TTC549 (cell line): ENCODE measurements around the gene GCM1.
"Not testable (repeated sequence)": the region's sequence is repeated elsewhere in the genome, so short reads cannot be mapped to it uniquely, and the experiment has no call there.

ENCODE experiments used
- FAIRE-seq: peaks from 2 replicates; lab custom pipeline; 2012; peaks lifted over from hg19 to GRCh38; lab: Jason Lieb, UNC

GCM1 gene, protein sequence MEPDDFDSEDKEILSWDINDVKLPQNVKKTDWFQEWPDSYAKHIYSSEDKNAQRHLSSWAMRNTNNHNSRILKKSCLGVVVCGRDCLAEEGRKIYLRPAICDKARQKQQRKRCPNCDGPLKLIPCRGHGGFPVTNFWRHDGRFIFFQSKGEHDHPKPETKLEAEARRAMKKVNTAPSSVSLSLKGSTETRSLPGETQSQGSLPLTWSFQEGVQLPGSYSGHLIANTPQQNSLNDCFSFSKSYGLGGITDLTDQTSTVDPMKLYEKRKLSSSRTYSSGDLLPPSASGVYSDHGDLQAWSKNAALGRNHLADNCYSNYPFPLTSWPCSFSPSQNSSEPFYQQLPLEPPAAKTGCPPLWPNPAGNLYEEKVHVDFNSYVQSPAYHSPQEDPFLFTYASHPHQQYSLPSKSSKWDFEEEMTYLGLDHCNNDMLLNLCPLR

DNA sequence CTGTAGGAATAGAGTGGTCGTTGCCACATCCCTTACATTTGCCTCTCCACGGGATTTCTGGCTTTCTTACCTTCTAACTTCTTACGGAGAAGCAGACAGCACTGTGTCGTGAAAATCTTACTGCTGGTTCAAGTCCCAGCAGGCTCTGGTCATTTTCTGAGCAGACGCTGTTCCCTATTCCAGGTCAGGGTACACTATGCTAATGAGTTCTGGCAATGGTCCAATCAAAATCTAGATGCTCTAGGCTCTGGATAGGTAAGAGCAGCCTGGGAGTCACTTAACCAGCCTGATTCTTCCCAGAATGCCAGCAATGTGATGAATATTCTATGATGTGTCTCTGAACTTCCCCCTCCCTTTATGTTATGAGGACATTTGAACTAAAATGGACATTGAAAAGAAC lies at the start of gene GCM1:
Gene GCM1 (minus strand): TSS at position 158 of the 400 bp plus-strand sequence. CDS start 3,209 bp downstream, outside the sequence.
- no peak for FAIRE-seq

DNA sequence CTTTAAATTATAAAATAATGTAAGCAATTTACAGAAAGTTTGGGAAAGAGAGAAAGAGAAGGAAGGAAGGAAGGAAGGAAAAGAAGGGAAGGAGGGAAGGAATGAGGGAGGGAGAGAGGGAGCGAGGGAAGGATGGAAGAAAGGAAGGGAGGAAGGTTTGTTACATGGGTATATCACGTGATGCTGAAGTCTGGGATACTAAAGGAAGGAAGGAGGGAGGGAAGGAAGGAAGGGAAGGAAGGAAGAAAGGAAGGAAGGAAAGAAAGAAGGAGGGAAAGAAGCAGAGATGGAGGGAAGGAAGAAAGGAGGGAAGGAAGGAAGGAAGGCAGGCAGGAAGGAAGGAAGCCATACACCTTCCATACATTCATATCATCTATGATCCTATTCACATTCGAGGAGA lies 48.9 kb upstream of the GCM1 start:
- no peak for FAIRE-seq

DNA sequence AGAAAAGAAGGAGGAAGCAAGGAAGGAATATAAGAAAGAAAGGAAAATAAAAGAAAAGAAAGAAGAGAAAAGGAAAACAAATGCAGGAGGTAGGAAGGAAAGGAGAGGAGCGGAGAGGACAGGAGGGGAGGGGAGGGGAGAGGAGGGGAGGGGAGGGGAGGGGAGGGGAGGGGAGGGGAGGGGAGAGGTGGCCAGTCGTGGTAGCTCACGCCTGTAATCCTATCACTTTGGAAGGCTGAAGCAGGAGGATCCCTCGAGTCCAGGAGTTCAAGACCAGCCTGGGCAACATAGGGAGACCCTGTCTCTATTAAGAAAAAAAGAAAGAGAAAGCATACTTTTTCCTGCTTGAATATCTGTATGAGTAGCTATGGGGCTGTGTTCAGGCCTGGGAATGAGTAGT lies 46.4 kb upstream of the GCM1 start:
- no peak for FAIRE-seq

DNA sequence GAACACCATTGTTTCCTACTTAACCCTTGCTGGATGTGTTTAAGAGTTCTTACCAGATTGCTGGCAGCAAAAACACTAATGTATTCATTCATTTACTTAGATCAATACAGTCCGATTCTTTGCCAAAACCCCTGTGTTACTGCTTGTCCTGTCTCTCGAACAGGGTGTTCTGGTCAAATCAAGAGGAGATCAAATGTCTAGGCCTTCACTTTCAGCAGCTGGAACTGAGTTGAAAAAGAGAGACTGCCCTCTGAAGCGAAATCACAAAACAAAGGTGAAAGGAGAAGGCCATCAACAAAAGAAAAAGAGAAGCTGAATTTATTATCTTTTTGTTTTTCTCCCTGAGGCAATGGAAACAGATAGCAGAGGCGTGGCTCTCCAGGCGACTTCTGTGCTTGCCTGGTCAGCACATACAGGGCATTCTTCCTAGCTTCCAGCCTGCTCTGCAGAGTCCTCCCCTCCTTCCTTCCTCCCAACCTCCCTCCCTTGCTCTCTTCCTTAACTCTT lies 44.1 kb upstream of the GCM1 start:
- no peak for FAIRE-seq

DNA sequence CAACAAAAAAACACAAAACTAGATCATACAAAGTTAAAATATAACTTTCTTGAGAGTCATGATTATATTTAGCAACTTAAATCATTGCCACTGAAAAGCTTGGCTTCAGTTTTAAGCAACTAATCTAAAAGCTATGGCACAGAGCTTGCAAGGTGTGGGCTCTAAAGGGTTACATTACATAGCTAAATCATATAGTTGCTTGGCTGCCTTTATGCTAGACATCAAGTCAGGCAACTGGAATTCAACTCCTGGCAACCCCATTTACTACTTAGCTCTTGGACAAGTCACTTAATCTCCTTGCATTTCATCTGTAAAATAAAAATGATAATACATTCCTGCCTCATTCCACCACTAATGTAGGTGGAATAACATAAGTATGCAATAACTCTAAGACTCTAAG lies 40.9 kb upstream of the GCM1 start:
- FAIRE-seq: no peak

DNA sequence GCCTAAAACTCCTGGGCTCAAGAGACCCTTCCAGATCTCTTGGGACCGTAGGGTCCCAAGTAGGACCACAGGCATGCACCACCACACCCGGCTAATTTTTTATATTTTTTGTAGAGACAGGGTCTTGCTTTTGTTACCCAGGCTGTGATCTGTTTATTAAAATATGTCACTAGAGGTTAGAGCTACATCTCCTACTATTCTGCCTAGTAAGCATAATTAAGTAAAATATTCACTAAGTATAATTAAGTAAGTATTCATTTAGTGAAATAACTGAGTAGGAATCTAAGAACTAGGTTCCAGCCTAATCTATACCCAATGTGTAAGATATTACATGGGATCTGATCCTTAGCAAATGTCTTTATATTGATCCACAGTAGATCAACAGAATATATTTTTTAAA lies 40.2 kb upstream of the GCM1 start:
- no peak for FAIRE-seq

DNA sequence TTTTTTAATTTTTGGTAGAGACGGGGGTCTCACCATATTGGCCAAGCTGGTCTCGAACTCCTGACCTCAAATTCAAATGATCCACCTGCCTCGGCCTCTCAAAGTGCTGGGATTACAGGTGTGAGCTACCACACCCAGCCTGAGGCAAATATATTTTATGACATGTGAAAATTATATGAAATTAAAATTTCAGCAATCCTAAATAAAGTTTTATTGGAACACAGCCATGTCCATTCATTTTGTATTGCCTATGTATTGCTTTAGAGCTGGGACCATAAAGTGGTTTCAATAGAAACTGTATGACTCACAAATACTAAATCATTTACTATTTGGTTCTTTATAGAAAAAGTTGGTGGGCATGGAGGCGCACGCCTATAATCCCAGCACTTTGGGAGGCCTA lies 32.0 kb upstream of the GCM1 start:
- no peak for FAIRE-seq

DNA sequence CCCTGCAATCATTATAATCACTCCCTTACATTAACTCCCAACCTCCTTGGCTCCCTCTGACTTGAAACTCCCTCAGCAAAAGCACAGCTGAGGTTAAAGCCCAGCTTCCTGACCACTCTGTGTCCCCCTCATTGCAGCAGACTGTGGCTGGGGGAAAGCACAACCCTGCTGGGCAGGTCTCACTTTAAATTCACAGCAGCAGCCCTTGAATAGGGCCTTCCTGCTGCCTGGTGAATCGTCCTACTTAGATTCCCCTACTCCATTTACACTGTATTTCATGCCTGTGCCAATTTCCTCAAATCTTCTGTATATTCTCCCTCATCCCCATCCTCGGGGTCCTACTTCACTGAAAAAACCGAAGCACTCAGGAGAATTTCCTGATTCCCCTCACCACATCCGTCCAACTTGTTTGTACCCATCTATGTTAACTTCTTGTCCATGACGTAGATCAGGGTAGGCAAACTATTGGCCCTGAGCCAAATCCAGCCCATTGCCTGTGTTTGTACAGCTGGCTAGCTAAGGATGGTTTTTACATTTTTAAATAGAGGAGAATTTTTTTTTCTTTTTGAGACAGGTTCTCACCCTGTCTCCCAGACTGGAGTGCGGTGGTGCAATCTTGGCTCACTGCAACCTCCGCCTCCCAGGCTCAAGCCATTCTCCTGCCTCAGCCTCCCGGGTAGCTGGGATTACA lies 31.5 kb upstream of the GCM1 start:
- no peak for FAIRE-seq

DNA sequence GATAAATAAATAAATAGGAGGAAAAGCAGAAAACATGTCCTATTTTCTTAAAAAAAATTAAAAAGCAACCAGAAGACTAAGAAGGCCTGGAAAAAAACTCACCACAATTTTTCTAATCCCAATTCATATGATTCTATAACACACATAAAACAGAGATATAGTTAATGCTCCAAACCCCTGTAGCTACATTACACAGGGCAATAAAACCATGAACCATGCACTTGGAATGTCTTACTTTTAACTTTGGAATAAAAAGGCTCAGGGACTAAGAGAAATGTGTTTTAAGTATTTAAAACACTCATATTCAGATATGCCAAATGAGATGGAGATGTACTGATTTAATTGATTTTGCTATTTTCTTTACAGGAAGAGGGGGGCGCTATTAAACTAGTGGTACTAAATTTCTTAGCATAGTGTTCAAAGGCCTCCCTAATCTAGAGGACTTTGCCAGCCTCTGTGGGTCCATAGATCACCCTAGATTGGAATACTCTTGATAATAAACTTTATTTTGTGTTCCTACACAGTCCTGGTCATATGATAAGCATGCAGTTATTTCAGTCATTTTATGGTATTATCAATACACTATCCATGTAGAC lies 30.3 kb upstream of the GCM1 start:
- no peak for FAIRE-seq

DNA sequence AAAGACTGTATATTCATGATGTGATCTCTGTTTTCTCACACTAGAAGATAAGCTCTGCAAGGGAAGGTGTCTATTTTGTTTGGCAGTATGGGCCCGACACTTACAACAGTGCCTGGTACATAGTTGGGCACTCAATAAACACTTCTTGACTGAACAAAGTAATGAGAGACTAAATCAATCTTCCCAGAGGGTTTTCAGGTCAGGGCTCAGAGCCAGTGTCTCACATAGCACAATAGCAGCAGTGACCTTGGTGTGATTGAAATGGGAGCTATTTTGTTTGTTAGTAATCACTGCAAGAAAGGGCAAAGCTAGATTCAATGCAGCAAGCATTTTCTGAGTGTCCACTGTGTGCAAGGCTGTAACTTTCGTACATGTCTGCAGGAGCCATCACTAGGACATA lies 26.4 kb upstream of the GCM1 start:
- FAIRE-seq: no peak

DNA sequence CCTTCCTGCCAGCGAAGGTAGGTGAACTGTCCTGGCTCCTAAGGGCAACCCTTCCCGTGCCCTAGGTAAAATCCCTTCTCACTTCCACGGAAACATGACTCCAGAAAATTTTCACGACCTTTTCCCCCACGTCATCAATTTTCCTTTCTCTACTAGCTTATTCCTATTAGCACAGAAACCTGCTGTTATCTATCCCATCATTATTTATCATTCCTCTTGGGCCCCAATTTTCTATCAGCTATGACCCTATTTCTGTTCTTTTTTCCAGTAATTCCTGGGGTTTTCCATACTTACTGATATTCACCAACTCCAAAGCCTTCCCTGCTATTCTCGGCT lies 23.8 kb upstream of the GCM1 start:
- FAIRE-seq: no peak

DNA sequence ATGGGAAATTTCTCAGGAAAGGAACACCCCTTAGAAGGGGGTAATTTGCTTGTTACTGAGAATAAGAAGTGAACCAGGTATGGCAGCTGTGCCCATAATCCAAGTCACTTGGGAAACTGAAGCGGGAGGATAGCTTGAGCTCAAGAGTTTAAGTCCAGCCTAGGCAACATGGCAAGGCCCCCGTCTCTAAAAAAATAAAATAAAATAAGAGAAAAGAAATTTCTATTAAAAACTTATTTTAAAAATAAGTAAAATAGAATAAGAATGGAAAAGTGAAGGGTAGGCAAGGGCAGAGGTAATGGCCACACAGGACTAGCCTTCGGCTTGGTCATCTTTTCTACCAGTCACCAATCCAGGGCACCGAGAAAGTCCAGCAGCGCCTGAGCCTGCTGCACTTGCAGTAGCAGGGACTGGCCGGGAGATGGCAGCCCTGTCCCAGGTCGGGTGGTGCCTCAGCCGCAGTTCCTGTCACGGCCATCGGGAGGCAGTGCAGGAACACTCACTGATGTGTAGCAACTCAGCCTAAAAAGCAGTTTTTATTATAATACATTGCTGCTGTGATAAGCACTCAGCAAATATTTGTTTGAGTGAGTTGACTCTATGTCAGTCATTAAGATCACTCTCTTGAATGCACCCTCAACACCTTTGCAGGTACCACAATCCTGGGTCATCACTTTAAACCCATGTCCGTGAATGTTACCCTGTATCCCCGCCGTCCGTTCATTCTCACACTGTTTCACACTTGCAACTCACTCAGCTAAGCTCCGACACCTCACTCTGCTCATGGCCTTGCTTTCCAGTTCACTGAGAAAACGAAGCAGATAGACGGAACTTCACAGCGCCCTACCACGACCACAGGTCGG lies 23.2 kb upstream of the GCM1 start:
- no peak for FAIRE-seq

DNA sequence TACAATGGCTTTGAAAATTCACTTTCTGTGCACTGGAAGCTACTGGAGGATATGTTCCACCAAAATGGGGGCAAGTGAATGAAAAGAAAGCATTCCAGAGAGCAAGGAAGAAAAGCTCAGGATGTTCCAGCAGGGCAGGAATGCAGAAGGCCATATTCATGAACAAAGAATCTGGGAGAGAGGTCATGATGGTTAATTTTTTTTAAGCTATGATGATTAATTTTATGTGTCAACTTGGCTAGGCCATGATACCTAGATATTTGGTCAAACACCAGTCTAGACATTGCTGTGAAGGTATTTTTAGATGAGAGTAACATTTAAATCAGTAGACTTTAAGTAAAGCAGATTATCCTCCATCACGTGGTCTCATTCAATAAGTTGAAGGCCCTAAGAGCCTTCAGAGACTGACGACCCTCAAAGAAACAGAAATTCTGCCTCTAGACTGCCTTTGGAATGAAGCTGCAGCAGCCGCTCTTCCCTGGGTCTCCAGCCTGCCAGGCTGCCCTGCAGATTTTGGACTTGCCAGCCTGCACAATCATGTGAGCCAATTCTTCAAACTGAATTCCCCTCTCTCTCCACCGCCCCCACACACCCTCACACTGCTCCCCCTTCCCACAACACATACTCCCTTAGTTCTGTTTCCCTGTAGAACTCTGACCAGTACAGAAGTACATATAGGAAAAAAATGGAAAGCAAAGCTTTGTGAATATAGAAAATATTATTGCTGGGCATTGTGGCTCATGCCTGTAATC lies 20.1 kb upstream of the GCM1 start:
- no peak for FAIRE-seq

DNA sequence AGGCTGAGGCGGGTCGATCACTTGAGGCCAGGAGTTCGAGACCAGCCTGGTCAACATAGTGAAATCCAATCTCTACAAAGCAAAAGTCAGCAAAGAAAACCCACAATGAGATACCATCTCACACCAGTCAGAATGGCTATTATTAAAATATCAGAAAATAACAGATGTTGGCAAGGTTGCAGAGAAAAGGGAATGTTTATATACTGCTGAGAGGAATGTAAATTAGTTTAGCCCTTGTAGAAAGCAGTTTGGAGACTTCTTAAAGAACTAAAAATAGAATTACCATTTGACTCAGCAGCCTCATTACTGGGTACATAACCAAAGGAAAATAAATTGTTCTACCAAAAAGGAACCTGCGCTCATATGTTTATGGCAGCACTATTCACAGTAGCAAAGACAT lies 16.7 kb upstream of the GCM1 start:
- FAIRE-seq: no peak

DNA sequence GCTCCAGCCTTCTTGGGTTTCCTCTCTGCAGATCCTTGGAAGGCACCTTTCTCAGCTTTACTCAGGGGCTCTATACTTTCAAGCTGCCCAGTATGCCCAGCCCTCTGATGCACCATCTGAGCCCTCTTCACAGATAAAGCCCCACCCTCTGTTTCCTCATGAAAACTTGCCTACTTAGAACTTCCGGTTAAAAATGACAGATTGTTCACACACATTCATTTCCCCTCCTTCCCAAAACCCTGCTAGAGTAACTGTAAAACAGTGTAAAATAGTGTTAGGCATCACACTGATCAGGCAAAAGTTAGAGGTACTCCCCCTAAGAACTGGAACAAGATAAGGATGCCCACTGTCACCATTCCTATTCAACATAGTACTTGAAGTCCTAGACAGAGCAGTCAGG lies 14.0 kb upstream of the GCM1 start:
- no peak for FAIRE-seq

DNA sequence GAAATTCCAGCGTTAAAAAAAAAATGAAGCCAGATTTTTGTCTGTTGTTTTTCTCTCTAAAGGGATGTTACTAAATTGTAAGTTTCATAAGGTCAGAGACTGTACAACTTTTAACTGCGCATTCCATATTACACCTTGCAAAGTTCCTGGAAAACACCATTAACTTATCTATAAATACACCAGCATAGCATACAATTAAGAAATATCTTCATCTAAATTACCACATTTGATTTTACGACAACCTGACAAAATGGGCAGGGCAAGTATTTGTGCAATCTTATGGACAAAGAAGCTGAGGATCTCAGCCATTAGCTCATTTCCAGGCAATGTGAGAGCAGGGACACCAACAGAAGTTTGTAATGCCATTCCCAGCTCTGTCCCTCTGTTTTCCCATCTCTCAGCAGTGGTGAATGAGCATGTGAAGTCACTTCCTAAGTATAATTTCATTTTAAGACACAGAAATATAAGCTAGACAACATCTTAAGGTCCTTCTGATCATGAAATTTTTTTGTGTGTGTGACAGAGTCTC lies 12.9 kb upstream of the GCM1 start:
- FAIRE-seq: no peak

DNA sequence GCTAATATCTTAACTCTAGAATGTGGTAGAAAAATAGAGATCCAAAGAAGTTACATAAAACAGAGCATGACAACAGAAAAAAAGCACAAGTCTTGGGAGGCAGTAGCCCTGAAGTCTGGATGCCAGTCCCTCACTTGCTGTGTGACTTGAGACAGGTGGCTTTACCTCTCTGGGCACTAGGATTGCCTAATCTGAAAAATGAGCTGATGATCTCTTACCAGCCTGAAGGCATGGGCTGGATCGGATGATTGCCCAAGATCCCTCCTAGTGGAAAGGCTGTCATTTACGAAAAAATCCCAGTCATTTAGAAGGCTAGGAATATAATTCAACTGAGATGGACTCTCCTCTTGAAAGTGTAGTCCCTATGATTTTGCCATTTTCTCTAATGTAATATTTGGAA lies 10.9 kb upstream of the GCM1 start:
- FAIRE-seq: no peak

DNA sequence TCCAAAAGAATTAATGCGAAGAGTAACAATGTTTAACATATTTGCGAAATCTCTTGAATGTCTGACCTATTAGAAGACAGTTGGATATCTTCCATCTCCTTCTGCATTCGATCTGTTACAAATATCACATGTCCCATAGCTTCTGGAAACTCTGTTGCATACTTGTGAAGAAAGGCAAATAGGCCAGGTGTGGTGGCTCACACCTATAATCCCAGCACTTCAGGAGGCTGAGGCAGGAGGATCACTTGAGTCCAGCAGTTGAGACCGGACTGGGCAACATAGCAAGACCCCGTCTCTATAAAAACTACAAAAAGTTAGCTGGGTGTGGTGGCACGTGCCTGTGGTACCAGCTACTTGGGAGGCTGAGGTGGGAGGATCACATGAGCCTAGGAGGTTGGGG lies 9.4 kb upstream of the GCM1 start:
- not testable (repeated sequence) for FAIRE-seq

DNA sequence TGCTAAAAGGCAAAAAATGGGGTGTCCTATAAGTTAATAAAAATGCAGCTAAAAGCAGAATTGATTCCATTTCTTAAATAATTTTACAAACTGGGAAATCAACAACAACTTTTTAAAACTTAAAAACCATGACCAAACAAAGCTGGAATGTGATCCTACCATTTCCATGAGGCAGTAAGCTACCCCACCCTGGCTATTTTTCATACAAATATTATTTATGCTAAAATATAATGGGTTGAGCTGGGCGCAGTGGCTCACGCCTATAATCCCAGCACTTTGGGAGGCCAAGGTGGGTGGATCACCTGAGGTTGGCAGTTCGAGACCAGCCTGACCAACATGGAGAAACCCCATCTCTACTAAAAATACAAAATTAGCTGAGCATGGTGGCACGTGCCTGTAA lies 6.6 kb upstream of the GCM1 start:
- FAIRE-seq: not testable (repeated sequence)

DNA sequence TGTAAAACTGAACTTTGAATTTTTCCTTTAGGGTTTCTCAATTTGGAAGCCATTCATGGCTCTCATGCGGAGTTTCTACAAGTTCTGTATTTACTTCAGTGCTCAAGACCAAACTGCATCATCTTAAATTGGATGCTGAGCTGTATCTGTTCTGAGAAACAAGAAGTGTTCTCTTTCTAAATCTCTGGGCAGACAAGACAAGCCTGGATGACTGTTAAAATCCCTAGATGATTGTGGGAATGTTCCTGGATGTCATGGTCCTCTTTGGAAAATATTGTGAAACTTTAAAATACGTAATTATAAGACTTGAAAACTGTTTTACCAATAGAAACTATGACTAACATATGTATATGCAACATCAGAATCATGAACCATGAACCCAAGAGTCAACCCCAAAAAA lies 6.2 kb upstream of the GCM1 start:
- FAIRE-seq: no peak

DNA sequence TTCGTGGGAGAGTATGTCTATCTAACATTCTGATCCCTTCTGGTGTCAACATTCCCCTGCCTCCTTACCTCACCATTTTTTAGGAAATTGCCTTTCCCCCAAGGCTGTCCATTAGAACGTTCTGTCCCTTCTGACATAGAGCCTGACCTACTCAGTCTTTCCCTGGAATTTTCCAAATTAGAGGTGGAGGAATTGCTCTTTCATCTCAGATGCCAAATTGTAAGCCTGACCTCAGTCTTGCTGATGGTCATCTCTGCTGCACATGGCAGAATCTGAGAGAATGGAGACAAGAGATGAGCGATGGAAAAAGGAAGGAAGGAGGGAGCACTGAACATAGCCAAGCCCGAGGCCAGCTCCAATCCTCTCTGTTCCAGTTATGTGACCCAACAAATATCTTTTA lies 5.4 kb upstream of the GCM1 start:
- no peak for FAIRE-seq
